HG02970 (cell line): ENCODE measurements around the gene BCL3.

Experiments used
- ATAC-seq: cut with Tn5 transposase; IDR thresholded peaks from one replicate; pipeline ENCODE4 v1.9.1; 2021; ENCODE audit warnings: mild to moderate bottlenecking, moderate library complexity, moderate number of reproducible peaks; ENCODE audit not compliant: unreplicated experiment, low FRiP score

The BCL3 gene

GRCh38 chr19:44740351-44740824 lies 8.1 kb upstream of the BCL3 start:
- no peak for ATAC-seq

- no peak for ATAC-seq
Measured at GRCh38 chr19:44741258-44741731, 7.2 kb upstream of the BCL3 start.

- ATAC-seq = no peak
Measured at GRCh38 chr19:44741841-44742329, 6.6 kb upstream of the BCL3 start.

GRCh38 chr19:44742330-44743061 lies 6.0 kb upstream of the BCL3 start:
- no peak for ATAC-seq

GRCh38 chr19:44744871-44745332 lies 3.6 kb upstream of the BCL3 start:
- no peak for ATAC-seq

GRCh38 chr19:44745341-44745831 lies 3.1 kb upstream of the BCL3 start:
- ATAC-seq = no peak

- ATAC-seq = no peak
Measured at GRCh38 chr19:44745887-44746600, 2.5 kb upstream of the BCL3 start.

- no peak for ATAC-seq
Measured at GRCh38 chr19:44746616-44746945, 1.9 kb upstream of the BCL3 start.

- ATAC-seq = peak; percentile 50
Measured at GRCh38 chr19:44746946-44747738, 1.4 kb upstream of the BCL3 start.

GRCh38 chr19:44747739-44748425 lies 626 bp upstream of the BCL3 start:
- ATAC-seq = no peak

GRCh38 chr19:44749292-44749691 lies 784 bp downstream of the BCL3 start:
- no peak for ATAC-seq

- ATAC-seq = no peak
Measured at GRCh38 chr19:44749994-44750393, 1.5 kb downstream of the BCL3 start.

- ATAC-seq = no peak
Measured at GRCh38 chr19:44752123-44752815, 3.8 kb downstream of the BCL3 start.

- ATAC-seq = peak; percentile 58
Measured at GRCh38 chr19:44752816-44753625, 4.5 kb downstream of the BCL3 start.

GRCh38 chr19:44753626-44753931 lies 5.1 kb downstream of the BCL3 start:
- ATAC-seq = no peak

- no peak for ATAC-seq
Measured at GRCh38 chr19:44753932-44754749, 5.6 kb downstream of the BCL3 start.

- ATAC-seq = no peak
Measured at GRCh38 chr19:44754750-44755080, 6.2 kb downstream of the BCL3 start.

GRCh38 chr19:44755219-44755618 lies 6.7 kb downstream of the BCL3 start:
- no peak for ATAC-seq
